GM12892 (cell line): ENCODE measurements around the gene KIRREL1.

Source experiments
- DNase-seq: peaks from one replicate; pipeline ENCODE4 v3.0.0; 2011; ENCODE audit not compliant: insufficient read length
- FAIRE-seq: peaks from 2 replicates; lab custom pipeline; 2011; peaks lifted over from hg19 to GRCh38; lab: Jason Lieb, UNC
- POLR2A ChIP-seq: IDR thresholded peaks from 2 replicates; pipeline ENCODE4 v1.6.1; 2011; ENCODE audit warnings: low read depth, low read length, control low read depth
- POLR2AphosphoS5 ChIP-seq: IDR thresholded peaks from 2 replicates; pipeline ENCODE4 v1.6.1; 2011; ENCODE audit warnings: low read depth, low read length, control low read depth
- TAF1 ChIP-seq: IDR thresholded peaks from 2 replicates; pipeline ENCODE4 v1.6.1; 2011; ENCODE audit warnings: low read depth, mild to moderate bottlenecking, control low read depth, low read length, borderline replicate concordance

KIRREL1 gene

DNA sequence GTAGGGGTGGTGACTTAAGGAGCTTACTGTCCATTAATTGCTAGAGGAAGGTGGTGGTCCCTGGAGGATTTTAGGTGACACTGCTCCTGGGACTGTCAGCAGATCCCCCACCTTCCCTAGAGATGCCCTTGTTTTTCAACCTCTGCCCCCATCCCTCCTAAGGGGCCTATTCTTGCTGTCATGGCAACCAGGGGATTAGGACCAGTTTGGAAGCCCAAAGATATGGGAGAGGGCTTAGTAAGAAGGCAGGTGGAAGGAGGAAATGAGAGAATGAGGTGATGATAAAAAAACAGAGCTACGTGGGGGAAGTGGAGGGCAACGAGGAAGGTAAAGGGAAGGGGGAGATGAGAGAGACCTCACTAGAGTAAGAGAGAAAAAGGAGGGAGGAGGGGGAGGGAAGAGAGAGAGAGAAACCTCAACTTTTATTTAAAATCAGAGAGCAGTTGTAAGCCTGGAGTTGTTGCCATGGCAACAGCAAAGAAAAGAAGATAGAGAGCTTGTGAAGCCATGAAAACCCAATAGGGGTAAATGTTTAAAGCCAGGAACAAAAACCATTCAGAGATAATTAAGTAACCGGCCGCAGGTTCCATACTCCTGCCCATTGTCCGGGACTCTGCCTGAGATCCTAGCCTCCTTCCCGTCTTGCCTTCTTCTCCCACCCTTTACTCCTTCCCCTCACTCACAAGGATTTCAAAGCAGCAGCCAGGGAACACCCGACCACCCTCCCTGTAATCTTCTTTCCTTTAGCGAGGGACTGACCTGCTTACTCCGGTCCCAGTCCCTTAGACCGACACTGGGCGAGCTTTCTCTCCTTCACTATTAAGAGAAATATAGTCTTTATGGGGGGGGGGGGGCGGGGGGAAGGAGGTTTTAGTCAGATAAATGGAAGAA lies 20.6 kb downstream of the KIRREL1 start:
- FAIRE-seq (no peak), DNase-seq (no peak)
- TF ChIP-seq TAF1: no peak
- no peak for TF ChIP-seq POLR2A
- TF ChIP-seq POLR2AphosphoS5: no peak

- TF ChIP-seq TAF1 (no peak), POLR2A (no peak), POLR2AphosphoS5 (no peak)
- no peak for FAIRE-seq
- DNase-seq: no peak
Measured at GRCh38 chr1:158014731-158015320, 21.4 kb downstream of the KIRREL1 start.

DNA sequence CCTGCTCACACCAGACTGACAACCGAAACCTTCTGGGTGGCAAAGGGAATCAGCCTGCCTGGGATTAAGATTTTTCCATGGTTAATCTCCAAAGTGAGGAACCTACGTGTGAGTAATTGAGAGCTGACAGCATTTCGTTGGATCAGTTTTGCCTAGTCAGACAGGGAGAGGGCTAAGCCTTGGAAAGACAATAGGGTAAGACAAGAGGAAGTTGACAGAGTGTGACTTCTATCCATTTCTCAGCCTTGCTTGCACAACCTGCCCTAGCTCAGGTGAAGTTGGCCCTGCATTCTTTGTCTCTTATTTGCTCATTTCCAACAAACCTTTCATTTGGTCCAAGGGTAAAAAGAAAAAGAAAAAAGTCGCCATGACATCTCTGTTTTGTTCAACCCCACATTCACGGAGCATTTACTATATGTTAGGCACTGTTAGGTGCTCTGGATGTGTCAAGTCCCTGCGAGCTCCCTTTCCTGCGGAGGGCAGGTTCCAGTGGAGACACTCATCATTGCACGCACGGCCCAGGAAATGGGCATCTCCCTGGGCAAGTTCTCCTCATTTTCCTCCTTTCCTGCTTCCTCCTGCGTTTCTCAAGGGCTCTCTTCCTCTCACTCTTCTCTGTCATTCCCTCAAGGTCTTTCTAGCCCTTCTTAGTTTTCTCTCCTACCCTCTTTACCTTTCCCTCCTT lies 23.3 kb downstream of the KIRREL1 start:
- no peak for TF ChIP-seq TAF1
- FAIRE-seq: no peak
- no peak for DNase-seq

- DNase-seq (no peak), FAIRE-seq (no peak)
- no peak for TF ChIP-seq POLR2A
- TF ChIP-seq TAF1: no peak
- TF ChIP-seq POLR2AphosphoS5: no peak
Measured at GRCh38 chr1:158017800-158018595, 24.6 kb downstream of the KIRREL1 start.

DNA sequence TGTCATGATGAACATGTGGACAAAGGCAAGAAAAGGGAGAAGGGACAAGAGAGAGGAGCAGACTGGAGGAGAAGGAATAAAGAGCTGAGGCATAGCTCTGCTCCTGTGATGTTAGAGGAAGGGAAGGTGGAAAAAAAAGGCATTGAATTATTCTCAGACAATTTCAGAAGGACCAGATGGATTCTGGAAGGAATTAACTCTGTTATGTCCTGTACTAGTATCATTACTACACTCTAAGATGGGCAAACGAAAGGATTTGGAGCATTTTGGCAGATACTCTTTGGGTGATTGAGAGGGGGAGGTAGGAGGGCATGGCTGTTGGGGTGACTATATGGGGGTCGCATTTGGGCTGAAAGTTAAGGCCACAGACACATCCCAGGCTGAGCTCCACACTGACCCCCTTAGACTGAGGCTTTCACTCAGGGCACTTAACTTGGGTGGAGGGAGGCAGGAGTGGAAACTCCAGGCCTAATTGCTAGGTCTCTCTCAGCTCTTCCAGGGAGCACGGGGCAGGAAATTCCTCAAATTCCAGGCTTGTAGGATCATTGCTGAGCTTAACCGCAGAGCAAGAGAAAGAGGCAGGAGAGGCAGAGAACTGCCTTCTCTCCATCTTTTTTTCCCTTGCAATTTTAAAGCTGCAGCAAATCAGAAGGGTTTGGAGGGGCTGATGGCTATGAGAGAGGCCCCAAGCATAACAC lies 25.9 kb downstream of the KIRREL1 start:
- TF ChIP-seq POLR2A (no peak), TAF1 (no peak), POLR2AphosphoS5 (no peak)
- DNase-seq (no peak), FAIRE-seq (no peak)

DNA sequence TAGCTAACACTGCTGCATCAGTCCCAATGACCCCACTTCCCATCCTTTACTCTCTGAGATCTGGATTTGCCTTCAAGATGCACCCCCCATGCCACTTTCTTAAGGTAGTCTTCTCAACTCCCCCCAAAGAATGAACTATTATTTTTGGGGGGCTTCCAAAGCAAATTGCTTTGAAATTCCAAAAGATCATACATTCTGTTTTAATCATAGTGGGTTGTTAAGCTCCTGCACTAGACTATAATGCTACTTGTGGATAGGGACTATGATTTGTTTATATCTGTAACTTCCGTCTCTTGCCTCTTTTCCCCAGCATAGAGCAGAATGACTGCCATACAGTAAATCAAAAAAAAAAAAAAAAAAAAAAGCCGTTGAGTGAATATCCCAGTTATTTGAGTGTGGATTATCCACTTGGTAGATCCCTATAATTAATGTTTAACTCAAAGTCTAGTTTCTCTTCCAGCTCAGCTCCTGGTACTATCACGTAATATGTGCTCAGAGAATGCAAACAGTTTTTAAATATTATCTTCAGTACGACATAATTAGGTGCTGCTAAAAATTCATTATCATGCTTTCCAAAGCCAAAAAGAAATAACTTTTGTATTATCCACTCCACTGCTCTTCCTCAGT lies 26.9 kb downstream of the KIRREL1 start:
- FAIRE-seq: no peak

DNA sequence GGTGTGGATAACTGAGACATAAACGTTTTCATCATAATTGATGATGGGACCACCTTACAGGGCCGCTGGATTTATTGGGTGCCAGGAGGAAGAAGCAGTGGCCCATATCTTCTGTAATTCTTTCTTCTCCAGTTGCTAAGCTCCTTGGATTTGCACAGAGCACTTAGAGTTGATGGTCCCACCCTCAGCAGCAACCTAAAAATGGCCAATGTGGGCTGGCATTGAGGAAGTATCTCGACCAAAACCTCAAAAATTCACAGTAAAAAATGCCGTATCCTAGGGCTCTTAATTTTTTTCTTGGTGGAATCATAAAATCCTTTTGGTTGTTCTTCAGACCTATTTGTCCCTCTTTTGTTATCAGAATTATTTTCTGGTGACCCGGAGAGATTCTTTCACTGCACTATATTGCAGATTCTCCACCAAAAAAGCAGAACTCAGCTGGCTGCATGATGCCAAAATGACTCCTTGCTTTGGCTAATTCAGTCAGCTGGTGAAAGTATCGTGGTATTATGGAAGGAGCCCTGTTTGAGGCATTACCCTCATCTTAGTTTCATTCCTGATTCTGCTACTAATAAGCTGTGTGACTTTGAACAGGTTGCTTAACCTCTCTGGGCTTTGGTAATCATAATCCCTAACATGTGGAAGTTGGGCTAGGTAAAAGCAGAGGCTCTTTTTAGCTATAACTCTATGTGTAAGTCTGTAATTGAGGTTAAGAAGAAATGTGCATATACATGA lies 27.6 kb downstream of the KIRREL1 start:
- no peak for TF ChIP-seq POLR2A
- no peak for TF ChIP-seq POLR2AphosphoS5
- TF ChIP-seq TAF1: no peak
- no peak for FAIRE-seq
- no peak for DNase-seq

More for the DNA sequence above, 26.9 kb downstream of the KIRREL1 start:
- no peak for TF ChIP-seq POLR2AphosphoS5
- no peak for TF ChIP-seq TAF1
- TF ChIP-seq POLR2A: no peak
- DNase-seq: no peak

DNA sequence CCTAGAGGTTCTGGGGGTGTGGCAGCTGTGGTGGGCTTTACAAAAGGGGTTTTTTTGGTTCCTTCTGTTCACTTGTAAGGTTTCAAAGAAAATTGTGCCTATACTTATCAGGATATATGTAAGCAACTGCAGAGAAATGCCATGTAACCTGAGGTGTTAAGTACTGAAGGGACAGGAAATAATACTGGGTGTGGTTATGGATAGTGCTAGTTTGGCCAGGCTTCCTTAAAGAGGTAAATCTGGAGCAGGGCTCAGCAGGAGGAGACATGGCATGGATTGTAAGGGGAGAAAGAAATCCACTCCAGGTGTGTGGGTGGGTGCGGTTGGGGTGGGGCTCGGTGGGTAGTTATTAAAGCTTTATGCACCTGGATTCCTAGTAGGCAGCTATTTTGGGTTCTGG lies 28.3 kb downstream of the KIRREL1 start:
- TF ChIP-seq POLR2A (no peak), TAF1 (no peak), POLR2AphosphoS5 (no peak)
- DNase-seq (no peak), FAIRE-seq (no peak)

- FAIRE-seq: no peak
- DNase-seq: no peak
- no peak for TF ChIP-seq POLR2AphosphoS5
- no peak for TF ChIP-seq POLR2A
- no peak for TF ChIP-seq TAF1
Measured at GRCh38 chr1:158022554-158023312, 29.3 kb downstream of the KIRREL1 start.
